Karpas-422 (cell line): ENCODE data around the gene AIFM1. TPM values are rescaled to one million over a fixed set of nuclear protein-coding genes. Genes with fewer than 3 reads are reported as not detected.

Experiments used
- DNase-seq: peaks from one replicate; pipeline ENCODE4 v3.0.0-alpha.2; 2015
- H2AFZ ChIP-seq: fragments of 200-600 bp; sonication (generic); 2 replicates; pipeline ENCODE4 v1.6.1; 2014; ENCODE audit warnings: antibody characterized with exemption, low read length, mixed read lengths
- H3K27ac ChIP-seq: fragments of 200-600 bp; sonication (generic); 2 replicates; pipeline ENCODE4 v1.5.1; 2014; ENCODE audit warnings: mild to moderate bottlenecking, low read length, moderate library complexity
- H3K27me3 ChIP-seq: fragments of 200-600 bp; sonication (generic); 2 replicates; pipeline ENCODE4 v1.6.1; 2014; ENCODE audit warnings: low read length, mixed read lengths
- H3K36me3 ChIP-seq: fragments of 200-600 bp; sonication (generic); 2 replicates; pipeline ENCODE4 v1.6.1; 2014; ENCODE audit warnings: low read length, mixed read lengths; ENCODE audit not compliant: insufficient read depth
- H3K4me1 ChIP-seq: fragments of 200-600 bp; sonication (generic); 2 replicates; pipeline ENCODE4 v1.6.1; 2014; ENCODE audit warnings: mild to moderate bottlenecking, low read length, mixed read lengths
- H3K4me2 ChIP-seq: fragments of 200-600 bp; sonication (generic); 2 replicates; pipeline ENCODE4 v1.6.1; 2014; ENCODE audit warnings: low read length, low read depth, mild to moderate bottlenecking; ENCODE audit not compliant: poor library complexity, severe bottlenecking
- H3K4me3 ChIP-seq: fragments of 200-600 bp; sonication (generic); 2 replicates; pipeline ENCODE4 v1.5.1; 2014; ENCODE audit warnings: mild to moderate bottlenecking, antibody characterized with exemption, low read length, mixed read lengths
- H3K79me2 ChIP-seq: fragments of 200-600 bp; sonication (generic); 2 replicates; pipeline ENCODE4 v1.6.1; 2014; ENCODE audit warnings: mild to moderate bottlenecking, low read length, mixed read lengths
- H3K9ac ChIP-seq: fragments of 200-600 bp; sonication (generic); 2 replicates; pipeline ENCODE4 v1.6.0; 2014; ENCODE audit warnings: low read length
- H3K9me2 ChIP-seq: fragments of 200-600 bp; sonication (generic), shearing (Covaris generic); replicated peaks from 2 replicates; pipeline ENCODE4 v1.6.0; 2014; ENCODE audit warnings: mild to moderate bottlenecking, low read length, moderate library complexity; ENCODE audit not compliant: insufficient read depth
- H3K9me3 ChIP-seq: fragments of 300-700, 200-600 bp; sonication (generic); 2 replicates; pipeline ENCODE4 v1.6.1; 2014; ENCODE audit warnings: low read length, mixed read lengths
- H4K20me1 ChIP-seq: fragments of 200-600 bp; sonication (generic); 2 replicates; pipeline ENCODE4 v1.6.1; 2014; ENCODE audit warnings: mild to moderate bottlenecking, antibody characterized with exemption, low read length, low read depth; ENCODE audit not compliant: insufficient read depth
- total RNA-seq: library from RNA; depleted of rRNA; stranded (reverse); fragments of >200 nt; shearing (Covaris generic); gene quantifications from 2 replicates; pipeline ENCODE4 v1.2.3, GENCODE V29; 2014; ENCODE audit warnings: low replicate concordance

The AIFM1 gene
- total RNA-seq, 1 experiment from 2014 or later = 25.8 TPM

DNA sequence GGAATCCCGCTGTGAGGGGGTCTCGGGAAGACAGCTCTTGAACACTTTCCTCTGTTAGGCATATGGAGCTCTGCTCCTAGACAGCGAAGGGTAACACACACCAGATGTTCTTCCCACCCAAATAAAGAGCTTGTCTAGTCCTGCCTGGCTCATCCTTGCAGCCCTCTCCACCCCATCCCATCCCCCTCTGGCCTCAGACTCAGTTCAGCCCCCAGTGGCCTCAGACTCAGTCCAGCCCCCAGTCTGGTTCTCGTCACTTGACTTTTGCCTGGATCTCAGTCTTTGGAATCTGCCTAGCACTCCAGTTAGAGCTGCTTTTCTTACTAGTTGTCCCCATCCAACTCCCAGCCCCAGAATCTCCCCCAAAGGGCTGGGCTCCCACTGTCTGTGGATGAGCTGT lies 21.0 kb upstream of the AIFM1 start:
- Histone ChIP-seq H3K4me2 (no peak overlapping the region), H2AFZ (no peak overlapping the region), H3K9me3 (no peaks in the 10 kb centered on the region), H3K9ac (no peak overlapping the region), H3K4me1 (no peaks in the 10 kb centered on the region), H3K36me3 (no peaks in the 10 kb centered on the region; the same call in 1 of the 2 replicates), H4K20me1 (no peaks in the 10 kb centered on the region), H3K4me3 (no peak overlapping the region), H3K79me2 (no peaks in the 10 kb centered on the region), H3K9me2 (no peaks in the 10 kb centered on the region), H3K27ac (no peak overlapping the region), H3K27me3 (no peaks in the 10 kb centered on the region)
- no peak for DNase-seq

DNA sequence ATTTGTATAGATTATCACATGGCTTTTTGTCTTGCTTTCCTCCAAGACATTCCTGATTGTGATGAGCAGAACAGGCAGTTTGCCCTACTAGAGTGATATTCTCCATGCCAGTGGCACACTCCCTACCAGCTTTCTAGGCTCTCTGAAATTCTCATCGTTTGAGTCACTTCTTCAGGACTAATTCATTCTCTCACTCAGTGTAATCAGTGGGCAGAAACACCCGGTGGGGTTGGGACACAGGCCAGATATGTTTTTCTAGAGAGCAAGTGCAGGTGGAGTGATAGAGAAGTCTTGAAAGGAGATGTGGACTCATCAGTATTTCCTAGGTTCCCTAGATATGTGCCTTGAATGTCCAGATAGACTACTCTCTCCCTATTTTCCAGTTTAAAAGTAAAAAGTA lies 19.2 kb upstream of the AIFM1 start:
- no peak overlapping the region for H3K4me3 ChIP-seq
- no peaks in the 10 kb centered on the region for H3K9me3 ChIP-seq
- no peak overlapping the region for H3K9ac ChIP-seq
- H3K9me2 ChIP-seq = no peaks in the 10 kb centered on the region
- no peaks in the 10 kb centered on the region for H4K20me1 ChIP-seq
- H3K4me1 ChIP-seq = peaks cover 4% of the 10 kb centered on the region; the same call in 1 of the 2 replicates
- no peak for DNase-seq
- H2AFZ ChIP-seq = no peak overlapping the region
- no peaks in the 10 kb centered on the region for H3K27me3 ChIP-seq
- no peaks in the 10 kb centered on the region for H3K79me2 ChIP-seq
- no peak overlapping the region for H3K27ac ChIP-seq
- no peaks in the 10 kb centered on the region; the same call in 1 of the 2 replicates for H3K36me3 ChIP-seq
- H3K4me2 ChIP-seq = no peak overlapping the region

DNA sequence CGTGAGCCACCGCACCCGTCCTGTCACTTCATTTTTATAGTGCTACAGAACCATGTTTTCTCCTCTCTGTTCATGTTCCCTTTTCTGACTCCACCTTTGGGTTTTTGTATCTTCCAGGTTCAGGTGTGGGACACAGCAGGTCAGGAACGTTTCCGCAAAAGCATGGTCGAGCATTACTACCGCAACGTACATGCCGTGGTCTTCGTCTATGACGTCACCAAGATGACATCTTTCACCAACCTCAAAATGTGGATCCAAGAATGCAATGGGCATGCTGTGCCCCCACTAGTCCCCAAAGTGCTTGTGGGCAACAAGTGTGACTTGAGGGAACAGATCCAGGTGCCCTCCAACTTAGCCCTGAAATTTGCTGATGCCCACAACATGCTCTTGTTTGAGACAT lies 18.5 kb upstream of the AIFM1 start:
- Histone ChIP-seq H4K20me1 (no peaks in the 10 kb centered on the region), H3K4me3 (no peak overlapping the region), H3K27me3 (no peaks in the 10 kb centered on the region), H3K36me3 (no peaks in the 10 kb centered on the region; the same call in 1 of the 2 replicates), H3K9me3 (no peaks in the 10 kb centered on the region), H3K4me2 (no peak overlapping the region), H3K9ac (no peak overlapping the region), H3K27ac (no peak overlapping the region), H2AFZ (no peak overlapping the region), H3K4me1 (peaks cover 4% of the 10 kb centered on the region; the same call in 1 of the 2 replicates), H3K9me2 (no peaks in the 10 kb centered on the region), H3K79me2 (no peaks in the 10 kb centered on the region)
- DNase-seq = no peak

DNA sequence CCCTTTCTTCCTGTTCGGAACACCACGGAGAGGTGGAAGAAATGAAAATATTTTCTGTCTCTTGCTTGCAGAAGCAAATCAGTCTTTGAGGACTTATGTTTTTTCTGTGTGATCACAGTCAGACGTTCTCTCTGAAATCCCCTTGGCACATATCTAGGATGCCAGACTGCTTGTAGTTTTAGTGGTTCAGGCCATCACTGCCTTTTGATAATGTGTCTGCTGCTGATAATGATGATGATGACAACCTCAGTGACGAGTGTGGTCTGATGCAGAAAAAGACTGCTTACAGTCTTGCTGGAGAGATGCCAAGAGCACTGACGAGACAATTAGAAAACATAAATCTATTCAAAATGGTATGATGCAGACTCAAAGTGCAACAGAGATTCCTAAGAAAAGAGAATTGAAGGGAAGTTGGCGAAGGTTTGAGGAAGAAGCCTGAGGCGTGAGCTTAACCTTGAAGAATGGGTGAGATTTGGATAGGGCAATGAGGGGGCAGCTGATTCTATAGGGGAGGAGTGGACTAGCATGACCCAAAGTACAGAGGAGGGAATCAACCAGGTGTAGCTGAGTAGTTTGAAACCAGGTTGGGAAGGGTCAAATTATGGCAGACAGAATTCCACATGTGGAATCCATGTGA lies 14.1 kb upstream of the AIFM1 start:
- Histone ChIP-seq H4K20me1 (no peaks in the 10 kb centered on the region), H3K4me3 (no peak overlapping the region), H3K27me3 (no peaks in the 10 kb centered on the region), H3K9ac (no peak overlapping the region), H2AFZ (no peak overlapping the region), H3K4me1 (peaks cover 35% of the 10 kb centered on the region), H3K27ac (no peak overlapping the region), H3K36me3 (no peaks in the 10 kb centered on the region; the same call in 1 of the 2 replicates), H3K4me2 (no peak overlapping the region), H3K9me2 (no peaks in the 10 kb centered on the region), H3K79me2 (peaks cover 3% of the 10 kb centered on the region; the same call in 1 of the 2 replicates), H3K9me3 (no peaks in the 10 kb centered on the region)
- DNase-seq = no peak

DNA sequence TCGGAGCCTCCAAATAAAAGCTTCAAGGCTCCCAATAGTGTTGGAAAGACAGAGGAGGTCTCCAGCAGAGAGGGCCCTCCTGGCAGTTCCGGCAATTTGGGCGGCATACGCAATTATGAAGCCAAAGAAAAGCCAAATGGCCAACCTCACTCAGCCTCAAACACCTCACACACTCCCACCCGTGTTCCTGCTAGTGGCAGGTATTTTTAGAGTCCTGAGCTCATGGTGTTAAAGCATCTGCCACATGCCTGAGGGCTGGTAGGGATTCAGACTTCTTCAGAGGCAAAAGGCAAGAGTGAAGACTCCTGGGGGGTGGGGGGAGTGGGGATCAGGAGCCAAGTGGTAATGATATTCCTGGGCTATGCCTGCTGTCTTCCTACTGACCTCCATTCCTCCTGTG lies 13.5 kb upstream of the AIFM1 start:
- Histone ChIP-seq H3K4me2 (no peak overlapping the region), H2AFZ (no peak overlapping the region), H3K9me2 (no peaks in the 10 kb centered on the region), H3K27me3 (no peaks in the 10 kb centered on the region), H3K4me3 (no peak overlapping the region), H3K79me2 (peaks cover 8% of the 10 kb centered on the region; the same call in 1 of the 2 replicates), H4K20me1 (no peaks in the 10 kb centered on the region), H3K27ac (no peak overlapping the region), H3K4me1 (peaks cover 40% of the 10 kb centered on the region), H3K9me3 (no peaks in the 10 kb centered on the region), H3K9ac (no peak overlapping the region), H3K36me3 (no peaks in the 10 kb centered on the region; the same call in 1 of the 2 replicates)
- no peak for DNase-seq

DNA sequence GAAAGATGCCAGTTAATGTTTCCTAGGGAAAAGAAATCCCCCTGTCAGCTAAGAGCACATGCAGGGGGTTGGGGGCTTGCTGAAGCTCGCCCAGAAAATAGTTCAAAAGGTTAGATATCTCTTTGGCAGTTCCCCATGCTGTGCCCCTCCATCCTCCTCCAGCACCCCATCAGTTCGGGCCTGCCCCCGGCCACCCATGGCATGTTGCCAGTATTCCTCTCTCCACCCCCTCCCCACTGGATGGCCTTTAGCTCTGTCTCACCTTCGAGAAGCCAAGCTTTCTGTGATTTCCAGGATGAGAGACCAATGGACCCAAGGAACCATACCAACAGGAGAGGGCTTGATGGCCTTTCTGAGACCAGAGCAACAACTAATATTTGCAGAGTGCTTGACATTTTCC lies 11.3 kb upstream of the AIFM1 start:
- H4K20me1 ChIP-seq = no peaks in the 10 kb centered on the region
- no peaks in the 10 kb centered on the region for H3K9me3 ChIP-seq
- H3K4me3 ChIP-seq = no peak overlapping the region
- H3K79me2 ChIP-seq = peaks cover 19% of the 10 kb centered on the region; the same call in 1 of the 2 replicates
- peak overlapping the region; percentile 45 for H3K4me2 ChIP-seq
- no peak for DNase-seq
- H3K36me3 ChIP-seq = no peaks in the 10 kb centered on the region
- H3K27ac ChIP-seq = peak overlapping the region; percentile 64
- H3K9ac ChIP-seq = no peak overlapping the region
- H3K4me1 ChIP-seq = peaks cover 54% of the 10 kb centered on the region
- H2AFZ ChIP-seq = no peak overlapping the region
- H3K9me2 ChIP-seq = no peaks in the 10 kb centered on the region
- H3K27me3 ChIP-seq = no peaks in the 10 kb centered on the region

DNA sequence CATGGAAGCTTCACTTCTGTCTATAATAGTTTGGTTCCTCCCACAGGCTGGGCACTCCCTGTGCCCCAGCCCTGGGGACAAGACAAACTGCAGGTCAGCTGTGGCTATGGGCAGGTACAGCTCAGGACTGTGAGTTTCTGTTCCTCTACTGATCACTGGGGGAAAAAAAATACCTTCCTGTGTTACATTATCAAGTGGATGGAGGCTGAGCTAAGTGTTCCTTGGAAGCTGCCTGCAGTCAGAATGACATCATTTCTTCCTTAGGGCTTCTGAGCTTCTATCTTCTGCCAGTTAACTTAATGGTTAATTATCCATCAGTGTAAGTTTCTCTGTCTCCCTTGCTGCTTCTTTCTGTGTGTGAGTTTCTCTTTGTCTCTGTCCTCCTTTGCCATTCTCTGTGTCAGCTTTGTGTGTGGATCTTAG lies 10.7 kb upstream of the AIFM1 start:
- Histone ChIP-seq H3K4me3 (peak overlapping the region; percentile 44; the same call in 1 of the 2 replicates), H3K79me2 (peaks cover 20% of the 10 kb centered on the region; the same call in 1 of the 2 replicates), H3K4me2 (peak overlapping the region; percentile 45), H3K27me3 (no peaks in the 10 kb centered on the region), H2AFZ (no peak overlapping the region), H3K36me3 (no peaks in the 10 kb centered on the region), H3K4me1 (peaks cover 53% of the 10 kb centered on the region), H3K9me3 (no peaks in the 10 kb centered on the region), H3K9ac (no peak overlapping the region), H3K27ac (peak overlapping the region; percentile 64), H4K20me1 (no peaks in the 10 kb centered on the region), H3K9me2 (no peaks in the 10 kb centered on the region)
- peak; percentile 60 for DNase-seq

GRCh38 chrX:130174937-130175336 lies 9.3 kb upstream of the AIFM1 start:
- DNase-seq = no peak
- Histone ChIP-seq H3K9me2 (no peaks in the 10 kb centered on the region), H3K4me3 (no peak overlapping the region), H3K4me2 (no peak overlapping the region), H4K20me1 (no peaks in the 10 kb centered on the region), H3K27me3 (no peaks in the 10 kb centered on the region), H3K4me1 (peaks cover 58% of the 10 kb centered on the region), H3K9me3 (no peaks in the 10 kb centered on the region), H3K79me2 (peaks cover 20% of the 10 kb centered on the region; the same call in 1 of the 2 replicates), H3K9ac (no peak overlapping the region), H3K36me3 (no peaks in the 10 kb centered on the region), H2AFZ (no peak overlapping the region), H3K27ac (no peak overlapping the region)
